GM23338 (cell line): ENCODE results near the gene CDH4.

Experiments
- EZH2phosphoT487 ChIP-seq: fragments of 200-600 bp; sonication (generic); IDR thresholded peaks from one replicate; pipeline ENCODE4 v1.8.1; 2018; ENCODE audit warnings: antibody characterized with exemption; ENCODE audit not compliant: unreplicated experiment
- NANOG ChIP-seq: IDR thresholded peaks from 2 replicates; pipeline ENCODE4 v1.6.1; 2016; ENCODE audit warnings: antibody characterized with exemption, borderline replicate concordance
- POLR2AphosphoS5 ChIP-seq: IDR thresholded peaks from 2 replicates; pipeline ENCODE4 v1.6.1; 2016; ENCODE audit warnings: antibody characterized with exemption, low read depth
- TF ChIP-seq, protein P1 (sequence below): IDR thresholded peaks from 2 replicates; pipeline ENCODE4 v1.6.1; 2016; ENCODE audit warnings: antibody characterized with exemption
- TF ChIP-seq, protein P2 (sequence below), 2 experiments: fragments of 200-600 bp in 1 of 2; sonication (generic) in 1 of 2; conservative IDR thresholded peaks; 2 replicates each; pipeline versions ENCODE4 v1.5.1 to v1.6.1; 2016 to 2017; ENCODE audit warnings: antibody characterized with exemption in 2 of 2, low read depth in 2 of 2, mild to moderate bottlenecking in 2 of 2, moderate library complexity in 1 of 2

- TF ChIP-seq, protein P1, sequence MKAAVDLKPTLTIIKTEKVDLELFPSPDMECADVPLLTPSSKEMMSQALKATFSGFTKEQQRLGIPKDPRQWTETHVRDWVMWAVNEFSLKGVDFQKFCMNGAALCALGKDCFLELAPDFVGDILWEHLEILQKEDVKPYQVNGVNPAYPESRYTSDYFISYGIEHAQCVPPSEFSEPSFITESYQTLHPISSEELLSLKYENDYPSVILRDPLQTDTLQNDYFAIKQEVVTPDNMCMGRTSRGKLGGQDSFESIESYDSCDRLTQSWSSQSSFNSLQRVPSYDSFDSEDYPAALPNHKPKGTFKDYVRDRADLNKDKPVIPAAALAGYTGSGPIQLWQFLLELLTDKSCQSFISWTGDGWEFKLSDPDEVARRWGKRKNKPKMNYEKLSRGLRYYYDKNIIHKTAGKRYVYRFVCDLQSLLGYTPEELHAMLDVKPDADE = no peak
- TF ChIP-seq, protein P2, sequence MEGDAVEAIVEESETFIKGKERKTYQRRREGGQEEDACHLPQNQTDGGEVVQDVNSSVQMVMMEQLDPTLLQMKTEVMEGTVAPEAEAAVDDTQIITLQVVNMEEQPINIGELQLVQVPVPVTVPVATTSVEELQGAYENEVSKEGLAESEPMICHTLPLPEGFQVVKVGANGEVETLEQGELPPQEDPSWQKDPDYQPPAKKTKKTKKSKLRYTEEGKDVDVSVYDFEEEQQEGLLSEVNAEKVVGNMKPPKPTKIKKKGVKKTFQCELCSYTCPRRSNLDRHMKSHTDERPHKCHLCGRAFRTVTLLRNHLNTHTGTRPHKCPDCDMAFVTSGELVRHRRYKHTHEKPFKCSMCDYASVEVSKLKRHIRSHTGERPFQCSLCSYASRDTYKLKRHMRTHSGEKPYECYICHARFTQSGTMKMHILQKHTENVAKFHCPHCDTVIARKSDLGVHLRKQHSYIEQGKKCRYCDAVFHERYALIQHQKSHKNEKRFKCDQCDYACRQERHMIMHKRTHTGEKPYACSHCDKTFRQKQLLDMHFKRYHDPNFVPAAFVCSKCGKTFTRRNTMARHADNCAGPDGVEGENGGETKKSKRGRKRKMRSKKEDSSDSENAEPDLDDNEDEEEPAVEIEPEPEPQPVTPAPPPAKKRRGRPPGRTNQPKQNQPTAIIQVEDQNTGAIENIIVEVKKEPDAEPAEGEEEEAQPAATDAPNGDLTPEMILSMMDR (conservative IDR thresholded peaks at IDR 0.05; ENCODE audit: low read depth in 2 of 2) = no peak
- TF ChIP-seq EZH2phosphoT487 (no peak), POLR2AphosphoS5 (no peak), NANOG (no peak)
These were observed 718.3 kb downstream of the CDH4 start for GRCh38 chr20:61970357-61970756.
